ENCODE data around the gene RRP36.
A peak's percentile ranks its signal among the peaks of the same experiment; 100 is the strongest.
"Not testable (repeated sequence)": the region's sequence is repeated elsewhere in the genome, so short reads cannot be mapped to it uniquely, and the experiment has no call there.

The RRP36 gene

GRCh38 chr6:42988486-42989020 lies 32.9 kb upstream of the RRP36 start:
- Histone ChIP-seq H3K36me3 (replicated peaks) (peaks cover 14% of the 10 kb centered on the region), H3K4me1 (peaks cover 3% of the 10 kb centered on the region; the same call in 1 of the 2 replicates), H3K4me3 (no peak overlapping the region), H3K9me3 (no peaks in the 10 kb centered on the region), H3K27me3 (ENCODE audit: low read depth) (no peaks in the 10 kb centered on the region)
- no peak for DNase-seq (ENCODE audit: low spot score in 2 of 2)
- in situ Hi-C loops (cut with MboI; ENCODE audit: low sequenced_read_pairs) = no loop called here

GRCh38 chr6:42989923-42990322 lies 31.5 kb upstream of the RRP36 start:
- no peaks in the 10 kb centered on the region; the same call in 1 of the 2 replicates for H3K4me1 ChIP-seq
- in situ Hi-C loops (cut with MboI; ENCODE audit: low sequenced_read_pairs) = no loop called here
- H3K27me3 ChIP-seq (ENCODE audit: low read depth) = no peaks in the 10 kb centered on the region
- no peak overlapping the region for H3K4me3 ChIP-seq
- H3K36me3 ChIP-seq (replicated peaks) = peaks cover 14% of the 10 kb centered on the region
- no peaks in the 10 kb centered on the region for H3K9me3 ChIP-seq
- no peak for DNase-seq (ENCODE audit: low spot score in 2 of 2)

- H3K36me3 ChIP-seq (replicated peaks) = peaks cover 14% of the 10 kb centered on the region
- no peak for DNase-seq (ENCODE audit: low spot score in 2 of 2)
- in situ Hi-C loops (cut with MboI; ENCODE audit: low sequenced_read_pairs) = no loop called here
Measured at GRCh38 chr6:42993445-42993844, 28.0 kb upstream of the RRP36 start.

GRCh38 chr6:42996513-42996912 lies 24.9 kb upstream of the RRP36 start:
- Histone ChIP-seq H3K9me3 (no peaks in the 10 kb centered on the region), H3K36me3 (replicated peaks) (no peaks in the 10 kb centered on the region; the same call in 1 of the 2 replicates), H3K4me1 (no peaks in the 10 kb centered on the region), H3K4me3 (no peak overlapping the region), H3K27me3 (ENCODE audit: low read depth) (no peaks in the 10 kb centered on the region)
- DNase-seq (ENCODE audit: low spot score in 2 of 2) = no peak
- in situ Hi-C loops (cut with MboI; ENCODE audit: low sequenced_read_pairs) = no loop called here

More at GRCh38 chr6:42993445-42993844, 28.0 kb upstream of the RRP36 start:
- H3K27me3 ChIP-seq (ENCODE audit: low read depth) = no peaks in the 10 kb centered on the region
- no peak overlapping the region for H3K4me3 ChIP-seq
- H3K4me1 ChIP-seq = no peaks in the 10 kb centered on the region
- no peaks in the 10 kb centered on the region for H3K9me3 ChIP-seq

- H3K4me1 ChIP-seq; H3K27me3 ChIP-seq (ENCODE audit: low read depth); in situ Hi-C loops (cut with MboI; ENCODE audit: low sequenced_read_pairs); H3K4me3 ChIP-seq; H3K9me3 ChIP-seq; DNase-seq (ENCODE audit: low spot score in 2 of 2); H3K36me3 ChIP-seq (replicated peaks): not testable (repeated sequence)
Measured at GRCh38 chr6:42998205-42998604, 23.2 kb upstream of the RRP36 start.

- no peak for DNase-seq (ENCODE audit: low spot score in 2 of 2)
- Histone ChIP-seq H3K36me3 (replicated peaks) (peaks cover 12% of the 10 kb centered on the region), H3K27me3 (ENCODE audit: low read depth) (no peaks in the 10 kb centered on the region), H3K4me1 (no peaks in the 10 kb centered on the region), H3K9me3 (no peaks in the 10 kb centered on the region), H3K4me3 (no peak overlapping the region)
- in situ Hi-C loops (cut with MboI; ENCODE audit: low sequenced_read_pairs) = no loop called here
Measured at GRCh38 chr6:43001843-43002242, 19.6 kb upstream of the RRP36 start.

GRCh38 chr6:43005844-43006243 lies 15.6 kb upstream of the RRP36 start:
- no peaks in the 10 kb centered on the region for H3K9me3 ChIP-seq
- peaks cover 40% of the 10 kb centered on the region for H3K36me3 ChIP-seq (replicated peaks)
- no peaks in the 10 kb centered on the region for H3K4me1 ChIP-seq
- DNase-seq (ENCODE audit: low spot score in 2 of 2) = no peak
- H3K27me3 ChIP-seq (ENCODE audit: low read depth) = no peaks in the 10 kb centered on the region
- H3K4me3 ChIP-seq = no peak overlapping the region
- in situ Hi-C loops (cut with MboI; ENCODE audit: low sequenced_read_pairs) = no loop called here

GRCh38 chr6:43006251-43006650 lies 15.2 kb upstream of the RRP36 start:
- DNase-seq (ENCODE audit: low spot score in 2 of 2) = no peak
- Histone ChIP-seq H3K27me3 (ENCODE audit: low read depth) (no peaks in the 10 kb centered on the region), H3K4me3 (no peak overlapping the region), H3K4me1 (no peaks in the 10 kb centered on the region), H3K36me3 (replicated peaks) (peaks cover 44% of the 10 kb centered on the region), H3K9me3 (no peaks in the 10 kb centered on the region)
- in situ Hi-C loops (cut with MboI; ENCODE audit: low sequenced_read_pairs) = no loop called here

GRCh38 chr6:43007126-43007525 lies 14.3 kb upstream of the RRP36 start:
- in situ Hi-C loops (cut with MboI; ENCODE audit: low sequenced_read_pairs) = no loop called here
- H3K4me1 ChIP-seq = no peaks in the 10 kb centered on the region
- H3K4me3 ChIP-seq = no peak overlapping the region
- H3K9me3 ChIP-seq = no peaks in the 10 kb centered on the region
- H3K36me3 ChIP-seq (replicated peaks) = peaks cover 53% of the 10 kb centered on the region
- DNase-seq (ENCODE audit: low spot score in 2 of 2) = no peak
- no peaks in the 10 kb centered on the region for H3K27me3 ChIP-seq (ENCODE audit: low read depth)

- DNase-seq (ENCODE audit: low spot score in 2 of 2) = peak; percentile 17 to 63
- no peak overlapping the region for H3K4me3 ChIP-seq
- no peaks in the 10 kb centered on the region for H3K27me3 ChIP-seq (ENCODE audit: low read depth)
- H3K4me1 ChIP-seq = peaks cover 4% of the 10 kb centered on the region
- H3K9me3 ChIP-seq = no peaks in the 10 kb centered on the region
- in situ Hi-C loops (cut with MboI; ENCODE audit: low sequenced_read_pairs) = no loop called here
- H3K36me3 ChIP-seq (replicated peaks) = peaks cover 50% of the 10 kb centered on the region
Measured at GRCh38 chr6:43009124-43009523, 12.3 kb upstream of the RRP36 start.

GRCh38 chr6:43011207-43011606 lies 10.2 kb upstream of the RRP36 start:
- DNase-seq (ENCODE audit: low spot score in 2 of 2) = no peak
- Histone ChIP-seq H3K36me3 (replicated peaks) (peaks cover 45% of the 10 kb centered on the region), H3K9me3 (no peaks in the 10 kb centered on the region), H3K27me3 (ENCODE audit: low read depth) (no peaks in the 10 kb centered on the region), H3K4me1 (peaks cover 4% of the 10 kb centered on the region), H3K4me3 (no peak overlapping the region)
- in situ Hi-C loops (cut with MboI; ENCODE audit: low sequenced_read_pairs) = no loop called here

GRCh38 chr6:43012364-43012763 lies 9.1 kb upstream of the RRP36 start:
- no peaks in the 10 kb centered on the region for H3K9me3 ChIP-seq
- H3K4me1 ChIP-seq = peaks cover 4% of the 10 kb centered on the region
- in situ Hi-C loops (cut with MboI; ENCODE audit: low sequenced_read_pairs) = no loop called here
- H3K4me3 ChIP-seq = peak overlapping the region; percentile 63; the same call in 1 of the 2 replicates
- DNase-seq (ENCODE audit: low spot score in 2 of 2) = no peak
- no peaks in the 10 kb centered on the region for H3K27me3 ChIP-seq (ENCODE audit: low read depth)
- peaks cover 39% of the 10 kb centered on the region for H3K36me3 ChIP-seq (replicated peaks)

- Histone ChIP-seq H3K9me3 (no peaks in the 10 kb centered on the region), H3K36me3 (replicated peaks) (peaks cover 46% of the 10 kb centered on the region), H3K27me3 (ENCODE audit: low read depth) (no peaks in the 10 kb centered on the region), H3K4me3 (peak overlapping the region; percentile 63), H3K4me1 (peaks cover 4% of the 10 kb centered on the region)
- in situ Hi-C loops (cut with MboI; ENCODE audit: low sequenced_read_pairs) = no loop called here
- DNase-seq (ENCODE audit: low spot score in 2 of 2) = no peak
Measured at GRCh38 chr6:43013097-43013842, 8.2 kb upstream of the RRP36 start.

- peak; percentile 99 to 100 for DNase-seq (ENCODE audit: low spot score in 2 of 2)
- Histone ChIP-seq H3K36me3 (replicated peaks) (peaks cover 46% of the 10 kb centered on the region), H3K9me3 (no peaks in the 10 kb centered on the region), H3K27me3 (ENCODE audit: low read depth) (no peaks in the 10 kb centered on the region), H3K4me1 (peaks cover 4% of the 10 kb centered on the region), H3K4me3 (peak within 1 kb of the TSS; percentile 63)
- in situ Hi-C loops (cut with MboI; ENCODE audit: low sequenced_read_pairs) = no loop called here
Measured at GRCh38 chr6:43013843-43014433, 7.5 kb upstream of the RRP36 start, which contains the start of the genes KLHDC3 and MEA1. Gene KLHDC3 (plus strand): TSS chr6:43014249. CDS start chr6:43017193, 2,944 bp downstream. Gene MEA1 (minus strand): TSS chr6:43013946. CDS start chr6:43013813, 133 bp downstream.
